SU-DHL-6 (cell line): Measurements from ENCODE around the gene LAMA3.

Experiments used
- EZH2phosphoT487 ChIP-seq: fragments of 200-600 bp; sonication (generic), shearing (Covaris generic); conservative IDR thresholded peaks from 2 replicates; pipeline ENCODE4 v1.6.1; 2018; ENCODE audit warnings: mild to moderate bottlenecking, antibody characterized with exemption, low read length, moderate library complexity, mixed read lengths
- TF ChIP-seq, protein P1 (sequence below): fragments of 200-600 bp; sonication (generic); IDR thresholded peaks from one replicate; pipeline ENCODE4 v1.5.1; 2017; ENCODE audit warnings: antibody characterized with exemption, mild to moderate bottlenecking, low read length, moderate library complexity; ENCODE audit not compliant: insufficient read depth, poor library complexity, severe bottlenecking

DNA sequence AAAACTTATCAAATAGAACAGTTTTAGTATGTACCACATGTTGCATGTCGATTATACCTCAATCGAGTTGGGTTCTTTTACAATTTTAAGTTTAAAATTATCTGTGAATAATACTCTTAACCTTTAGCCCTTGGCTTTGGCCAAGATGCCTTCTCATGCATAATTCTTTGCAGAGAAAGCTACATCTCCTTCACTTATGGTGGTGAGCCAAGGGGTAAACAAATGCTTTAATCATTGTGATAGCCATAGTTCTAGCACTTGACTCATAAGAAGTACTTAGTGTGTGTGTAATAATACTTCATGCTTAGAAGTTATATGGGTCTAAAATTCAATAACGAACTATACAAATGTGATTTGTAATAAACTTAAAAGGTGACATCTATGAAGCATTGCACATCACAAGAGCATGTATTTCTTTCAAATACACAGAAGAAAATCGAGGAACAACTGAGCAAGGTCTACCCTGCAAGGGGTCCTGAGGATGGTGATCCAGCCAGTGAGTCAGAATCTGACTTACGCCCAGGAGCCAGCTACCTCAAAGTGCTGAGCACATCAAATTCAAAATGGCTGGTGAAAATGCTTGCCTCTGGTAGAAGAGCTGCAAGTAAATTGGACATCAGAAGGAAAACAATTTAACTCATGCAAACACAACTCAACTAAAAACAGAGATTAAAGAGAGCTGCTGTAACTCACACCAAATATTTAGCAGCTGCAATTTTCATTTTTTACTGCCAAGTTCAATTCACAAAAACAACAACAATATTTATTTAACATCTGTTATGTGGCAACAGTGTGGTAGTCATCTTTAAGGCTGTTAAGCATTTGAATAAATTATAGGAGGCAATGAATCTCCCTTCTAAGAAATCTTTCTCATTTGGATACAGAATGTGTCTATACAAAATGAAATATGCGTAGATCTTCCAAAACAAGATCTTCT is 301.5 kb downstream of the LAMA3 start:
- TF ChIP-seq, protein P1, sequence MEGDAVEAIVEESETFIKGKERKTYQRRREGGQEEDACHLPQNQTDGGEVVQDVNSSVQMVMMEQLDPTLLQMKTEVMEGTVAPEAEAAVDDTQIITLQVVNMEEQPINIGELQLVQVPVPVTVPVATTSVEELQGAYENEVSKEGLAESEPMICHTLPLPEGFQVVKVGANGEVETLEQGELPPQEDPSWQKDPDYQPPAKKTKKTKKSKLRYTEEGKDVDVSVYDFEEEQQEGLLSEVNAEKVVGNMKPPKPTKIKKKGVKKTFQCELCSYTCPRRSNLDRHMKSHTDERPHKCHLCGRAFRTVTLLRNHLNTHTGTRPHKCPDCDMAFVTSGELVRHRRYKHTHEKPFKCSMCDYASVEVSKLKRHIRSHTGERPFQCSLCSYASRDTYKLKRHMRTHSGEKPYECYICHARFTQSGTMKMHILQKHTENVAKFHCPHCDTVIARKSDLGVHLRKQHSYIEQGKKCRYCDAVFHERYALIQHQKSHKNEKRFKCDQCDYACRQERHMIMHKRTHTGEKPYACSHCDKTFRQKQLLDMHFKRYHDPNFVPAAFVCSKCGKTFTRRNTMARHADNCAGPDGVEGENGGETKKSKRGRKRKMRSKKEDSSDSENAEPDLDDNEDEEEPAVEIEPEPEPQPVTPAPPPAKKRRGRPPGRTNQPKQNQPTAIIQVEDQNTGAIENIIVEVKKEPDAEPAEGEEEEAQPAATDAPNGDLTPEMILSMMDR: no peak
- no peak for TF ChIP-seq EZH2phosphoT487
